Prostate gland (tissue), 2 donors: Measurements from ENCODE around the gene PIGQ. TPM values are rescaled to one million over a fixed set of nuclear protein-coding genes. Genes with fewer than 3 reads are reported as not detected.

Experiments
- DNase-seq: peaks from one replicate; pipeline ENCODE4 v3.0.0-alpha.2; 2019; ENCODE audit warnings: low spot score
- H3K27ac ChIP-seq, 2 donors: fragments of 200-600 bp; sonication (generic); 2 replicates each; pipeline ENCODE4 v1.5.1; 2017 to 2019
- H3K27me3 ChIP-seq: fragments of 200-600 bp; sonication (generic); replicated peaks from 2 replicates; pipeline ENCODE4 v1.5.1; 2019; ENCODE audit not compliant: insufficient read depth
- H3K36me3 ChIP-seq, 2 donors: fragments of 200-600 bp; sonication (generic); 1 replicate in 1 of 2; 2 replicates in 1 of 2; pipeline versions ENCODE4 v1.5.1 to v1.8.1; 2017 to 2019
- H3K4me1 ChIP-seq: fragments of 200-600 bp; sonication (generic); replicated peaks from 2 replicates; pipeline ENCODE4 v1.5.1; 2019
- H3K4me3 ChIP-seq, 2 donors: fragments of 200-600 bp; sonication (generic); 2 replicates each; pipeline ENCODE4 v1.5.1; 2017 to 2019
- H3K9me3 ChIP-seq: fragments of 200-600 bp; sonication (generic); 2 replicates; pipeline ENCODE4 v1.5.1; 2017
- CTCF ChIP-seq, 4 experiments: fragments of 200-600 bp in 2 of 4; fragments of 450-650 bp in 2 of 4; sonication (generic) in 2 of 4; IDR thresholded peaks; 1 replicate in 3 of 4; 2 replicates in 1 of 4; pipeline ENCODE4 v1.5.1; 2016 to 2019; ENCODE audit warnings: antibody characterized with exemption in 4 of 4, mild to moderate bottlenecking in 2 of 4, moderate library complexity in 2 of 4
- POLR2A ChIP-seq: fragments of 450-650 bp; IDR thresholded peaks from one replicate; pipeline ENCODE4 v1.6.1; 2016; ENCODE audit warnings: antibody characterized with exemption, mild to moderate bottlenecking
- POLR2AphosphoS5 ChIP-seq: sonication (generic); formaldehyde crosslinking; IDR thresholded peaks from one replicate; pipeline ENCODE4 v1.6.1; 2017; ENCODE audit warnings: antibody characterized with exemption
- WGBS: methylation state at CpG from one replicate; pipeline ENCODE4 v1.1.5; 2018; 5-methylcytosine and 5-hydroxymethylcytosine counted together
- intact Hi-C: fragments of 100-400 bp; cut with DNase I; formaldehyde crosslinking; loops from one replicate; pipeline ENCODE4 v1.14.2; 2022
- total RNA-seq, 2 donors: library from RNA; depleted of rRNA; stranded (reverse); fragments of >200 nt; gene quantifications; one replicate each; pipeline ENCODE4 v1.1.0, GENCODE V29; 2016

PIGQ gene
- total RNA-seq, 2 donors from 2014 or later: 70.1 to 85.8 TPM

DNA sequence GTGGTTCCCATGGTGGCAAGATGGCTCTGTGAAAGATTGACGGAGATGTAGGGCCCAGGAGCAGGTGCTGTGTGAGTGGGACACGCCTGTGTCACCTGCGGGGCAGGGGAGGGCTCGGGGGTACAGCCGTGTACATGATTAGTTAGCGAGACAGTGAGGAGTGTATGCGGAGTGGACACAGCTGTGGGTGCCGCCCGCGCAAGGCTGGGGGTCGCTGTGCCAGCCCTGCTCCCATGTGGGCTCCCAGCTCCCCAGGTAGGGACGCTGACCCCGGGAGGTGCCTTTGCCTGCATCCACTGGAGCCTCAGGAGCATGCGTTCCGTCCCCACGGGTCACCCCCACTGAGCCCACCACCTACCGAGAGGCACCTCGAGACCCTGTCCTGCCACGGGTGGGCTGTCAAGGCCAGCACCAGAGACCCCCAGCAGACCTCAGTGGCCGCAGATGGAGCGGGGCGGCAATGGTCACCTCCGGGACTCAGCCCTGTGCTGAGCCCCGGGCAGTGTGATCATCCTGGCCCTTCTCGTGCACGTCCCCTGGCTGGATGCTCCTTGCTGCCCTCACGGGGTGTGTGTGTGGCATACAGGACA lies 34.8 kb upstream of the PIGQ start:
- no peak overlapping the region for H3K27ac ChIP-seq
- WGBS: 94% methylated on average over 27 of the region's 27 CpGs
- no peak overlapping the region for H3K4me3 ChIP-seq
- no peak for DNase-seq
- H3K27me3 ChIP-seq: no peaks in the 10 kb centered on the region
- TF ChIP-seq POLR2A (no peak), POLR2AphosphoS5 (no peak), CTCF (IDR thresholded peaks at IDR 0.05) (no peak)
- intact Hi-C loops: no loop called here
- H3K9me3 ChIP-seq: no peaks in the 10 kb centered on the region
- H3K36me3 ChIP-seq: no peaks in the 10 kb centered on the region
- peaks cover 5% of the 10 kb centered on the region for H3K4me1 ChIP-seq

- TF ChIP-seq CTCF (IDR thresholded peaks at IDR 0.05): no peak
- TF ChIP-seq POLR2AphosphoS5: no peak
- TF ChIP-seq POLR2A: no peak
- H3K36me3 ChIP-seq: no peaks in the 10 kb centered on the region
- H3K4me3 ChIP-seq: no peak overlapping the region
- DNase-seq: no peak
- no peak overlapping the region for H3K27ac ChIP-seq
- H3K4me1 ChIP-seq: peaks cover 5% of the 10 kb centered on the region
- no peaks in the 10 kb centered on the region for H3K27me3 ChIP-seq
- intact Hi-C loops: no loop called here
- 86% methylated on average over 37 of the region's 39 CpGs for WGBS
- no peaks in the 10 kb centered on the region for H3K9me3 ChIP-seq
These were observed 34.0 kb upstream of the PIGQ start for GRCh38 chr16:535446-536405.

DNA sequence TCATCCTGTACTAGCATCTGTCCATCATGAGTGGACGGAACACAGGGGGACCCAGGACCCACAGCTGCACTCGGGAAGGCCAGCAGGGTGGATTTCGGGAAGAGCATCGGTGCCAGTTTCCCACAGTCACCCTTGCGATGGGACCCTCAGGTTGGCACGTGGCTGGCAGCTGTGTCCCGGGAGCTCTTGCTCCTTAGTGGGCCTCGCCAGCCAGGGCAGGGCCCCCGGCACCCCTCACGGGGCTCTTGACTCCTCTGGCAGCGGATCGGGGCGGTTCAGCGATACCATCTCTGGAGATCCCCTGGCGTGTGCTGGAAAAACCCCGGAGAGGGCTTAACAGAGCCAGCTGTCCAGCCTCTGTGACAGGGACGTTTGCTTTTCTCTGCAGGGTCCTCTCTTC lies 33.0 kb upstream of the PIGQ start:
- Histone ChIP-seq H3K4me3 (no peak overlapping the region), H3K4me1 (peaks cover 5% of the 10 kb centered on the region), H3K27me3 (no peaks in the 10 kb centered on the region), H3K36me3 (no peaks in the 10 kb centered on the region), H3K9me3 (no peaks in the 10 kb centered on the region), H3K27ac (no peak overlapping the region)
- DNase-seq: no peak
- TF ChIP-seq POLR2A (no peak), POLR2AphosphoS5 (no peak), CTCF (IDR thresholded peaks at IDR 0.05) (no peak)
- intact Hi-C loops: no loop called here
- WGBS: 90% methylated on average over 17 of the region's 17 CpGs

DNA sequence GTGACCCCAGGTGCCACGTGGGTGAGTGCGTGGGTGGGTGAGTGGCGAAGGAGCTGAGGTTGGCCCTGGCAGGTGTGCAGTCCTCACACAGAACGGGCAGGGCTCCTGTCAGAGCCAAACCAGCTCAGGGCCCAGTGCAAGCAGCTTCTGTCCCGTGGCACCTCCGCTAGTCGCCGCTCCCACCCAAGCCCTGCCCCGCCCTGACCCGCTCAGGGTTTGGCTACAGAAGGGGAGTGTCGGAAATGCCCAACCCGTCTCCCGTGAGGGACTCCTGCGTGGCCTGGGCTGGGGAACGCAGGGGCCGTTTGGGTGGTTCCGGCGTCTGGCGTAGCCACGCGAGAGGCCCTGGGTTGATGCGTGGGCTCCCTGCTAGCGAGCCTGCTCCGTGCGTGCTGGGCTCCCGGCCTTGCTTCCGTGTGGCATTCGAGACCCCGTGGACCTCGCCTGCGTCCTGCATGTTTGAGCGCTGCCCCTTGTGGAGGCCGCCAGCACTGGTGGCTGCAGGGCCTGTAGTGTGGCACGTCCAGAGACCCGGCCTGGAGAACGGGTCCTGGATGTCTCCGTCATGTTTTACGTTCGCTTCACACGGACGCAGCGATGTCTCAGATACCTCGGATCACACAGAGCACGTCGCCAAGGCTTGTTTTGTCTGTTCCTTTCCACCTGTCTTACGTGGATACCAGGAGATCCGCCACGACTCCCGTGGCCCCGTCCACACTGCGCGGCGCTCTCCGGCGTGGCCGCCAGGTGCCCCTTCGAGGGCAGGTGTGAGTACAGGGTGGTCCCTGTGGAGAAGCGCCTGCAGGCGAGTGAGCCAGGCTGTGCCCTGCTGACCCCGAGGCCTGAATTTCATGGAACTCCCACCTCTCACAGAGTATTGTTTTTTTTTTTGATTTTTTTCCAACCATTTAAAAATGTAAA lies 32.1 kb upstream of the PIGQ start:
- intact Hi-C loops: no loop called here
- 93% methylated on average over 60 of the region's 60 CpGs for WGBS
- no peaks in the 10 kb centered on the region for H3K27me3 ChIP-seq
- H3K27ac ChIP-seq: no peak overlapping the region
- no peak for DNase-seq
- H3K36me3 ChIP-seq: no peaks in the 10 kb centered on the region
- TF ChIP-seq CTCF (IDR thresholded peaks at IDR 0.05) (no peak), POLR2AphosphoS5 (no peak), POLR2A (no peak)
- no peak overlapping the region for H3K4me3 ChIP-seq
- no peaks in the 10 kb centered on the region for H3K9me3 ChIP-seq
- H3K4me1 ChIP-seq: peaks cover 5% of the 10 kb centered on the region
